A673 (cell line): ENCODE data around the gene ERGIC1.

Experiments used
- EZH2 ChIP-seq: fragments of 200-600 bp; sonication (generic); IDR thresholded peaks from 2 replicates; pipeline ENCODE4 v1.6.1; 2017; ENCODE audit warnings: borderline replicate concordance, low read depth, mild to moderate bottlenecking, mixed read lengths, antibody characterized with exemption, low read length; ENCODE audit not compliant: poor library complexity, severe bottlenecking
- TF ChIP-seq, protein P1 (sequence below): fragments of 300-800, 200-600 bp; sonication (generic); conservative IDR thresholded peaks from 2 replicates; pipeline ENCODE4 v1.5.1; 2017; ENCODE audit warnings: low read depth, mild to moderate bottlenecking, antibody characterized with exemption, low read length, moderate library complexity, mixed read lengths

DNA sequence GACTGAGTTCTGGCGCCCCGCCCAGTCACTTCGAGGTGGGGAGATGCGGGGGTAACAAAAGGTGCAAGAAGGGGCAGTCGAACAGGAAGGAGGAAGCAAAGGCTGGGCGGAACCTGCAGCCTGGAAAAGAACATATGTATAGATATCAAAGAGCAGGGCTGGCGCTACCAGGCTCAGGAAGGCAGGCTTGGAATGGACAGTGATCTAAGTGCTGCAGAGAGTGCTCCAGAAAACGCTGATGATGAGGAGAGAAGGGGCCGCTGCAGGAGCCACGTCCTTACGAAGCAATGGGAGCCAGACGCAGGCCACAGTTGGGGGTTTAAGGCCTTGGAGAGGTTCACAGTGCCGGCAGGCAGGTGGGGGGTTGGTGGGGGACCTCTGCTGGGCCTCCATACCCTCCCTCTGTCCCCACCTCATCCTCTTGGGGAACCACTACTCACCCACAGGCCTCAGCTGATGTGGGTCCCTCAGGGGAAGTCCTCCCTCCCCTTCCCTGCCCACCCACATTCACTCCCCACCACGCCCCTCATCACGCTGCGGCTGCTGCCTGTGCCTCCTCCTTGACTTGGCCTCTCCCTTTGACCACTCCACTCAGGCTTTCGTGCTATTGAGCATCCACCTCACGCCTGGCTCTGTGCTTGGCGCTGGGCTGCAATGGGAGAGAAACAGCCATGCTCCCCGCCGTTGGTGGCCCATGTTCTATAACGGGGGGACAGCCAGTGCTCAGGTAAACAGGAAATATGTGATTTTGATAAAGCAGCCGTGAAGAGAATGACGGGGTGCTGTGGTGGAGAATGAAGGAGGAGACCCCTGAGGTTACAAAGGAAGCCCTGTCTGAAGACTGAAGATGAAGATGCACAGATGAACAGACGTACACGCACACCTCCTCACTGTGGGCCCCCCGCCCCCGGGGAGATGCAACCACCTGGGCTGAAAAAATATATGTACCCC, 84.6 kb downstream of the ERGIC1 start:
- TF ChIP-seq, protein P1, sequence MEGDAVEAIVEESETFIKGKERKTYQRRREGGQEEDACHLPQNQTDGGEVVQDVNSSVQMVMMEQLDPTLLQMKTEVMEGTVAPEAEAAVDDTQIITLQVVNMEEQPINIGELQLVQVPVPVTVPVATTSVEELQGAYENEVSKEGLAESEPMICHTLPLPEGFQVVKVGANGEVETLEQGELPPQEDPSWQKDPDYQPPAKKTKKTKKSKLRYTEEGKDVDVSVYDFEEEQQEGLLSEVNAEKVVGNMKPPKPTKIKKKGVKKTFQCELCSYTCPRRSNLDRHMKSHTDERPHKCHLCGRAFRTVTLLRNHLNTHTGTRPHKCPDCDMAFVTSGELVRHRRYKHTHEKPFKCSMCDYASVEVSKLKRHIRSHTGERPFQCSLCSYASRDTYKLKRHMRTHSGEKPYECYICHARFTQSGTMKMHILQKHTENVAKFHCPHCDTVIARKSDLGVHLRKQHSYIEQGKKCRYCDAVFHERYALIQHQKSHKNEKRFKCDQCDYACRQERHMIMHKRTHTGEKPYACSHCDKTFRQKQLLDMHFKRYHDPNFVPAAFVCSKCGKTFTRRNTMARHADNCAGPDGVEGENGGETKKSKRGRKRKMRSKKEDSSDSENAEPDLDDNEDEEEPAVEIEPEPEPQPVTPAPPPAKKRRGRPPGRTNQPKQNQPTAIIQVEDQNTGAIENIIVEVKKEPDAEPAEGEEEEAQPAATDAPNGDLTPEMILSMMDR, result no peak
- no peak for TF ChIP-seq EZH2
